H1 (cell line): Measurements from ENCODE around the gene NDUFS4.

Experiments used
- CEBPB ChIP-seq: IDR thresholded peaks from 2 replicates; pipeline ENCODE4 v1.6.1; 2012; ENCODE audit warnings: low read depth, low read length
- CTCF ChIP-seq, 3 experiments: IDR thresholded peaks; 1 replicate in 2 of 3; 2 replicates in 1 of 3; pipeline versions ENCODE4 v1.5.1 to v1.6.1; 2011; ENCODE audit warnings: low read length in 3 of 3, mild to moderate bottlenecking in 3 of 3, inconsistent platforms in 2 of 3, low read depth in 1 of 3, moderate library complexity in 1 of 3; ENCODE audit not compliant: insufficient read depth in 1 of 3; ENCODE audit errors: control extremely low read depth in 1 of 3
- EGR1 ChIP-seq: IDR thresholded peaks from 2 replicates; pipeline ENCODE4 v1.6.1; 2011; ENCODE audit warnings: low read depth, low read length, borderline replicate concordance
- EZH2 ChIP-seq: fragments of 200-600 bp; sonication (generic); IDR thresholded peaks from 2 replicates; pipeline ENCODE4 v1.7.1; 2012; ENCODE audit warnings: low read depth, mild to moderate bottlenecking, moderate library complexity, low read length, inconsistent platforms; ENCODE audit not compliant: severe bottlenecking
- JUND ChIP-seq: IDR thresholded peaks from 2 replicates; pipeline ENCODE4 v1.6.1; 2011; ENCODE audit warnings: mild to moderate bottlenecking, improper control_type of control experiment, low read length
- KDM4A ChIP-seq: IDR thresholded peaks from one replicate; pipeline ENCODE4 v1.7.1; 2012; ENCODE audit warnings: low read depth, mild to moderate bottlenecking, moderate library complexity, low read length, inconsistent platforms; ENCODE audit not compliant: severe bottlenecking
- POLR2A ChIP-seq, 2 experiments: IDR thresholded peaks; 1 replicate in 1 of 2; 2 replicates in 1 of 2; pipeline ENCODE4 v1.6.1; 2011; ENCODE audit warnings: low read depth in 2 of 2, low read length in 2 of 2, mild to moderate bottlenecking in 2 of 2; ENCODE audit errors: control extremely low read depth in 1 of 2
- POLR2AphosphoS5 ChIP-seq: IDR thresholded peaks from 2 replicates; pipeline ENCODE4 v1.6.1; 2011; ENCODE audit warnings: low read depth, low read length
- POU5F1 ChIP-seq: IDR thresholded peaks from 2 replicates; pipeline ENCODE4 v1.6.1; 2011; ENCODE audit warnings: low read depth, mild to moderate bottlenecking, low read length, moderate library complexity
- RFX5 ChIP-seq: IDR thresholded peaks from 2 replicates; pipeline ENCODE4 v1.6.1; 2011; ENCODE audit warnings: low read depth, low read length, improper control_type of control experiment, borderline replicate concordance
- TAF1 ChIP-seq: IDR thresholded peaks from 2 replicates; pipeline ENCODE4 v1.6.1; 2011; ENCODE audit warnings: mild to moderate bottlenecking, low read depth, low read length
- TF ChIP-seq, protein P1 (sequence below): IDR thresholded peaks from 2 replicates; pipeline ENCODE4 v1.6.1; 2012; ENCODE audit warnings: low read length, inconsistent platforms

GRCh38 chr5:53678981-53679660, 118.7 kb downstream of the NDUFS4 start:
- TF ChIP-seq CTCF (IDR thresholded peaks at IDR 0.05; ENCODE audit: control extremely low read depth in 1 of 3, insufficient read depth in 1 of 3, low read depth in 1 of 3, low read length in 3 of 3) (no peak), POLR2A (IDR thresholded peaks at IDR 0.05; ENCODE audit: control extremely low read depth in 1 of 2, low read depth in 2 of 2, low read length in 2 of 2) (no peak), TAF1 (no peak), KDM4A (no peak), POU5F1 (no peak), POLR2AphosphoS5 (no peak), EGR1 (no peak), RFX5 (no peak), JUND (no peak), EZH2 (no peak), CEBPB (no peak)
- TF ChIP-seq, protein P1, sequence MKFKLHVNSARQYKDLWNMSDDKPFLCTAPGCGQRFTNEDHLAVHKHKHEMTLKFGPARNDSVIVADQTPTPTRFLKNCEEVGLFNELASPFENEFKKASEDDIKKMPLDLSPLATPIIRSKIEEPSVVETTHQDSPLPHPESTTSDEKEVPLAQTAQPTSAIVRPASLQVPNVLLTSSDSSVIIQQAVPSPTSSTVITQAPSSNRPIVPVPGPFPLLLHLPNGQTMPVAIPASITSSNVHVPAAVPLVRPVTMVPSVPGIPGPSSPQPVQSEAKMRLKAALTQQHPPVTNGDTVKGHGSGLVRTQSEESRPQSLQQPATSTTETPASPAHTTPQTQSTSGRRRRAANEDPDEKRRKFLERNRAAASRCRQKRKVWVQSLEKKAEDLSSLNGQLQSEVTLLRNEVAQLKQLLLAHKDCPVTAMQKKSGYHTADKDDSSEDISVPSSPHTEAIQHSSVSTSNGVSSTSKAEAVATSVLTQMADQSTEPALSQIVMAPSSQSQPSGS: no peak
